HUDEP-2 (cell line): ENCODE measurements around the gene KRT76.

Experiments used
- DNase-seq, 76 experiments: peaks; one replicate each; lab custom pipeline; 2025; ENCODE audit not compliant: unreplicated experiment in 76 of 76; lab: John Stamatoyannopoulos, UW

Gene KRT76

GRCh38 chr12:52742196-52742580 lies 35.0 kb downstream of the KRT76 start:
- DNase-seq, result no peak

- peak in 56 of 76 experiments; percentile 3 to 67 (median 34) for DNase-seq
Measured at GRCh38 chr12:52741375-52742195, 35.6 kb downstream of the KRT76 start.

GRCh38 chr12:52740584-52740983 lies 36.6 kb downstream of the KRT76 start:
- peak in 7 of 76 experiments; percentile 10 to 32 (median 19) for DNase-seq

GRCh38 chr12:52739963-52740362 lies 37.2 kb downstream of the KRT76 start:
- DNase-seq, result no peak

GRCh38 chr12:52735816-52736632 lies 41.1 kb downstream of the KRT76 start:
- DNase-seq, result no peak

GRCh38 chr12:52735106-52735505 lies 42.0 kb downstream of the KRT76 start:
- no peak for DNase-seq

GRCh38 chr12:52730793-52731192 lies 46.4 kb downstream of the KRT76 start:
- no peak for DNase-seq

GRCh38 chr12:52730383-52730782 lies 46.8 kb downstream of the KRT76 start:
- no peak for DNase-seq

- no peak for DNase-seq
Measured at GRCh38 chr12:52729147-52729546, 48.0 kb downstream of the KRT76 start.

- no peak for DNase-seq
Measured at GRCh38 chr12:52728374-52728773, 48.8 kb downstream of the KRT76 start.

- no peak for DNase-seq
Measured at GRCh38 chr12:52727037-52727436, 50.1 kb downstream of the KRT76 start.

GRCh38 chr12:52726451-52726850 lies 50.7 kb downstream of the KRT76 start:
- DNase-seq, result no peak

GRCh38 chr12:52724384-52724783 lies 52.8 kb downstream of the KRT76 start:
- no peak for DNase-seq

- DNase-seq, result no peak
Measured at GRCh38 chr12:52722680-52723079, 54.5 kb downstream of the KRT76 start.

- no peak for DNase-seq
Measured at GRCh38 chr12:52721838-52722470, 55.2 kb downstream of the KRT76 start.

- no peak for DNase-seq
Measured at GRCh38 chr12:52720365-52720886, 56.7 kb downstream of the KRT76 start.
